H1 (cell line): ENCODE data around the gene VSIG10L. TPM values are rescaled to one million over a fixed set of nuclear protein-coding genes. Genes with fewer than 3 reads are reported as not detected.

Experiments
- CTCF ChIA-PET: fragments of 300-600 bp; sonication (Branson Sonifier 250); formaldehyde crosslinking; loops from one replicate; lab custom pipeline; 2021; ENCODE audit not compliant: partially characterized antibody; lab: Charles Lee
- POLR2A ChIA-PET: fragments of 300-600 bp; sonication (Branson Sonifier 250); formaldehyde crosslinking; loops from one replicate; lab custom pipeline; 2021; ENCODE audit warnings: inconsistent platforms; ENCODE audit not compliant: partially characterized antibody; lab: Charles Lee
- DNase-seq, 2 experiments: peaks; one replicate each; pipeline versions ENCODE4 v3.0.0 to v3.0.0-alpha.2; 2010 to 2022; ENCODE audit warnings: low spot score in 2 of 2, low read depth in 1 of 2, mixed read lengths in 1 of 2
- FAIRE-seq: peaks from 2 replicates; lab custom pipeline; 2011; peaks lifted over from hg19 to GRCh38; lab: Jason Lieb, UNC
- H2AFZ ChIP-seq: 2 replicates; pipeline ENCODE4 v1.8.1; 2012; ENCODE audit warnings: low read length, inconsistent platforms
- H2AK5ac ChIP-seq: 2 replicates; pipeline ENCODE4 v1.6.1; 2013; ENCODE audit warnings: low read depth, low read length
- H2BK120ac ChIP-seq: replicated peaks from 2 replicates; pipeline ENCODE3; 2013; ENCODE audit warnings: low read depth, low read length, inconsistent platforms
- H2BK12ac ChIP-seq: 2 replicates; pipeline ENCODE4 v1.6.1; 2013; ENCODE audit warnings: low read depth, low read length
- H2BK15ac ChIP-seq: 2 replicates; pipeline ENCODE4 v1.6.1; 2013; ENCODE audit warnings: low read length
- H2BK20ac ChIP-seq: 2 replicates; pipeline ENCODE4 v1.6.1; 2013; ENCODE audit warnings: low read length
- H2BK5ac ChIP-seq: 2 replicates; pipeline ENCODE4 v1.6.1; 2013; ENCODE audit warnings: low read depth, low read length
- H3K14ac ChIP-seq: 2 replicates; pipeline ENCODE4 v1.6.1; 2013; ENCODE audit warnings: inconsistent platforms; ENCODE audit not compliant: insufficient read length
- H3K18ac ChIP-seq: 2 replicates; pipeline ENCODE4 v1.6.1; 2013; ENCODE audit warnings: low read length; ENCODE audit errors: extremely low read depth
- H3K23ac ChIP-seq: 2 replicates; pipeline ENCODE4 v1.6.1; 2013; ENCODE audit warnings: inconsistent platforms; ENCODE audit not compliant: insufficient read length
- H3K23me2 ChIP-seq: 2 replicates; pipeline ENCODE4 v1.6.1; 2013; ENCODE audit warnings: low read depth, low read length
- H3K27ac ChIP-seq: 2 replicates; pipeline ENCODE4 v1.6.1; 2011; ENCODE audit warnings: low read depth, low read length, inconsistent platforms
- H3K27me3 ChIP-seq, 4 experiments: replicated peaks in 1 of 4; 1 replicate in 1 of 4; 2 replicates in 3 of 4; pipeline versions ENCODE4 v1.6.1 to v1.8.1; 2011 to 2013; ENCODE audit warnings: low read length in 3 of 4, mild to moderate bottlenecking in 3 of 4, inconsistent platforms in 2 of 4, mixed read lengths in 2 of 4, moderate library complexity in 1 of 4; ENCODE audit not compliant: control insufficient read depth in 3 of 4, insufficient read depth in 3 of 4; ENCODE audit errors: extremely low read depth in 1 of 4
- H3K36me3 ChIP-seq, 4 experiments: 2 replicates each; pipeline versions ENCODE4 v1.6.1 to v1.8.1; 2011 to 2013; ENCODE audit warnings: mild to moderate bottlenecking in 4 of 4, low read length in 3 of 4, moderate library complexity in 2 of 4, control low read depth in 1 of 4, inconsistent platforms in 1 of 4; ENCODE audit not compliant: insufficient read depth in 4 of 4, control insufficient read depth in 2 of 4
- H3K4ac ChIP-seq: replicated peaks from 2 replicates; pipeline ENCODE3; 2013; ENCODE audit warnings: low read length, low read depth, mixed read lengths, inconsistent platforms; ENCODE audit not compliant: insufficient read length
- H3K4me1 ChIP-seq, 4 experiments: replicated peaks in 1 of 4; 1 replicate in 1 of 4; 2 replicates in 3 of 4; pipeline versions ENCODE4 v1.6.1 to v1.8.1; 2011 to 2013; ENCODE audit warnings: low read length in 3 of 4, inconsistent platforms in 2 of 4, mixed read lengths in 1 of 4; ENCODE audit not compliant: insufficient read depth in 4 of 4, control insufficient read depth in 3 of 4
- H3K4me2 ChIP-seq, 2 experiments: 2 replicates each; pipeline versions ENCODE4 v1.6.1 to v1.8.1; 2011 to 2013; ENCODE audit warnings: low read depth in 2 of 2, low read length in 2 of 2, control low read depth in 1 of 2, inconsistent platforms in 1 of 2, mild to moderate bottlenecking in 1 of 2; ENCODE audit not compliant: insufficient read depth in 1 of 2
- H3K4me3 ChIP-seq, 4 experiments: fragments of 200-600, 300-600 bp in 1 of 4; sonication (generic), shearing (Covaris generic), sonication (Bioruptor Twin) in 1 of 4; 2 replicates each; pipeline versions ENCODE4 v1.5.1 to v1.8.1; 2011 to 2016; ENCODE audit warnings: low read length in 4 of 4, low read depth in 3 of 4, control low read depth in 2 of 4, inconsistent platforms in 2 of 4, mild to moderate bottlenecking in 2 of 4, mixed read lengths in 1 of 4, moderate library complexity in 1 of 4; ENCODE audit not compliant: insufficient read depth in 2 of 4; ENCODE audit errors: extremely low read depth in 1 of 4
- H3K56ac ChIP-seq: replicated peaks from 2 replicates; pipeline ENCODE3; 2013; ENCODE audit warnings: low read depth, mild to moderate bottlenecking, mixed read lengths, low read length, inconsistent platforms; ENCODE audit not compliant: insufficient read length
- H3K79me1 ChIP-seq: 2 replicates; pipeline ENCODE4 v1.6.1; 2013; ENCODE audit warnings: low read depth, low read length, control low read depth
- H3K79me2 ChIP-seq, 2 experiments: 2 replicates each; pipeline versions ENCODE4 v1.6.1 to v1.8.1; 2012 to 2013; ENCODE audit warnings: low read length in 2 of 2, mild to moderate bottlenecking in 2 of 2, inconsistent platforms in 1 of 2; ENCODE audit not compliant: insufficient read depth in 2 of 2, control insufficient read depth in 1 of 2
- H3K9ac ChIP-seq, 4 experiments: replicated peaks in 1 of 4; 1 replicate in 1 of 4; 2 replicates in 3 of 4; pipeline versions ENCODE4 v1.6.1 to v1.8.1; 2011 to 2013; ENCODE audit warnings: low read depth in 3 of 4, low read length in 3 of 4, control low read depth in 2 of 4, mild to moderate bottlenecking in 2 of 4, moderate library complexity in 2 of 4, inconsistent platforms in 1 of 4; ENCODE audit errors: extremely low read depth in 1 of 4
- H3K9me3 ChIP-seq, 2 experiments: 2 replicates each; pipeline versions ENCODE4 v1.6.1 to v1.8.1; 2012 to 2013; ENCODE audit warnings: mild to moderate bottlenecking in 2 of 2, moderate library complexity in 2 of 2, control low read depth in 1 of 2, inconsistent platforms in 1 of 2, low read depth in 1 of 2, low read length in 1 of 2, mixed read lengths in 1 of 2; ENCODE audit not compliant: insufficient read depth in 2 of 2
- H4K20me1 ChIP-seq, 2 experiments: replicated peaks in 1 of 2; 2 replicates each; pipeline versions ENCODE3 to v1.8.1; 2011 to 2013; ENCODE audit warnings: inconsistent platforms in 2 of 2, low read length in 2 of 2, mild to moderate bottlenecking in 1 of 2; ENCODE audit not compliant: insufficient read depth in 2 of 2, control insufficient read depth in 1 of 2
- H4K5ac ChIP-seq: 2 replicates; pipeline ENCODE4 v1.6.1; 2013; ENCODE audit warnings: low read length, low read depth, mixed read lengths, inconsistent platforms; ENCODE audit not compliant: insufficient read length
- H4K8ac ChIP-seq: 2 replicates; pipeline ENCODE4 v1.8.0; 2013; ENCODE audit warnings: mild to moderate bottlenecking, moderate library complexity, low read length, inconsistent platforms; ENCODE audit not compliant: insufficient read depth; ENCODE audit errors: extremely low read depth
- H4K91ac ChIP-seq: replicated peaks from 2 replicates; pipeline ENCODE3; 2013; ENCODE audit warnings: low read length, mixed read lengths, inconsistent platforms; ENCODE audit not compliant: insufficient read length
- ASH2L ChIP-seq: fragments of 200-600, 300-600 bp; sonication (generic); IDR thresholded peaks from one replicate; pipeline ENCODE4 v1.7.1; 2017; ENCODE audit warnings: low read length
- BCL11A ChIP-seq, 2 experiments: IDR thresholded peaks; one replicate each; pipeline ENCODE4 v1.6.1; 2011; ENCODE audit warnings: low read depth in 2 of 2, low read length in 2 of 2, mild to moderate bottlenecking in 2 of 2
- FOSL1 ChIP-seq: IDR thresholded peaks from 2 replicates; pipeline ENCODE4 v1.6.1; 2011; ENCODE audit warnings: mild to moderate bottlenecking, low read depth, low read length, moderate library complexity; ENCODE audit not compliant: insufficient read depth
- HDAC2 ChIP-seq, 2 experiments: fragments of 300-600 bp in 1 of 2; sonication (generic) in 1 of 2; IDR thresholded peaks; 2 replicates each; pipeline ENCODE4 v1.6.1; 2011 to 2012; ENCODE audit warnings: low read depth in 2 of 2, low read length in 2 of 2, mild to moderate bottlenecking in 2 of 2, moderate library complexity in 2 of 2, borderline replicate concordance in 1 of 2, inconsistent platforms in 1 of 2
- HDAC6 ChIP-seq: IDR thresholded peaks from one replicate; pipeline ENCODE4 v1.7.1; 2012; ENCODE audit warnings: low read depth, mild to moderate bottlenecking, inconsistent platforms, low read length, moderate library complexity
- NANOG ChIP-seq: IDR thresholded peaks from 2 replicates; pipeline ENCODE4 v1.6.1; 2011; ENCODE audit warnings: low read length, low read depth, mild to moderate bottlenecking, inconsistent platforms; ENCODE audit not compliant: insufficient read depth, poor library complexity, severe bottlenecking
- POLR2A ChIP-seq, 2 experiments: IDR thresholded peaks; 1 replicate in 1 of 2; 2 replicates in 1 of 2; pipeline ENCODE4 v1.6.1; 2011; ENCODE audit warnings: low read depth in 2 of 2, low read length in 2 of 2, mild to moderate bottlenecking in 2 of 2; ENCODE audit errors: control extremely low read depth in 1 of 2
- POLR2AphosphoS5 ChIP-seq: IDR thresholded peaks from 2 replicates; pipeline ENCODE4 v1.6.1; 2011; ENCODE audit warnings: low read depth, low read length
- RAD21 ChIP-seq, 2 experiments: IDR thresholded peaks in 1 of 2; conservative IDR thresholded peaks in 1 of 2; 2 replicates each; pipeline ENCODE4 v1.6.1; 2011; ENCODE audit warnings: low read depth in 2 of 2, low read length in 2 of 2, improper control_type of control experiment in 1 of 2, inconsistent platforms in 1 of 2, mild to moderate bottlenecking in 1 of 2, moderate library complexity in 1 of 2
- SAP30 ChIP-seq: fragments of 300-600 bp; sonication (generic); IDR thresholded peaks from 2 replicates; pipeline ENCODE4 v1.7.1; 2012; ENCODE audit warnings: low read length, moderate library complexity, mild to moderate bottlenecking, inconsistent platforms; ENCODE audit not compliant: insufficient read depth, insufficient replicate concordance
- SP2 ChIP-seq: IDR thresholded peaks from 2 replicates; pipeline ENCODE4 v1.6.1; 2012; ENCODE audit warnings: mild to moderate bottlenecking, low read length, inconsistent platforms
- SRF ChIP-seq: IDR thresholded peaks from 2 replicates; pipeline ENCODE4 v1.6.1; 2011; ENCODE audit warnings: mild to moderate bottlenecking, low read depth, low read length, moderate library complexity
- whole genome bisulfite sequencing, 2 experiments: shearing (Covaris generic) in 1 of 2; methylation state at CpG; one replicate each; pipeline versions ENCODE4 v1.1.6 to v1.1.7; 2013 to 2015; ENCODE audit warnings: low lambda C conversion rate in 2 of 2, mixed read lengths in 2 of 2, inconsistent platforms in 1 of 2, low coverage in 1 of 2, missing lambda C conversion rate in 1 of 2; ENCODE audit not compliant: insufficient replicate concordance in 2 of 2, insufficient coverage in 1 of 2, insufficient read length in 1 of 2; ENCODE audit errors: extremely low coverage in 1 of 2, missing lambda C conversion rate in 1 of 2; 5-methylcytosine and 5-hydroxymethylcytosine counted together
- polyA plus RNA-seq, 7 experiments: library from polyadenylated mRNA; depleted of rRNA in 3 of 7; stranded (reverse) in 5 of 7; unstranded in 2 of 7; fragments of >200 nt in 5 of 7; fragments of 200-250 nt in 2 of 7; gene quantifications; 1 replicate in 5 of 7; 2 replicates in 1 of 7; 4 replicates in 1 of 7; pipeline versions ENCODE4 v1.2.1 to v1.2.3, GENCODE V29; 2011 to 2013; ENCODE audit warnings: missing spikeins in 2 of 7, mixed read lengths in 2 of 7
- total RNA-seq: library from RNA; stranded (reverse); fragmentation: NEBNext Ultra II Directional; extraction: Animal tissue kit (Norgen Biotek cat#: 25700); gene quantifications from 2 replicates; pipeline ENCODE4 v1.2.1, GENCODE V29; 2021

VSIG10L gene
- total and polyA plus RNA-seq, 2 of the 8 experiments (the other 6 are each of a cell fraction or from before 2014, with no cell fraction given): 10.3 to 10.4 TPM

DNA sequence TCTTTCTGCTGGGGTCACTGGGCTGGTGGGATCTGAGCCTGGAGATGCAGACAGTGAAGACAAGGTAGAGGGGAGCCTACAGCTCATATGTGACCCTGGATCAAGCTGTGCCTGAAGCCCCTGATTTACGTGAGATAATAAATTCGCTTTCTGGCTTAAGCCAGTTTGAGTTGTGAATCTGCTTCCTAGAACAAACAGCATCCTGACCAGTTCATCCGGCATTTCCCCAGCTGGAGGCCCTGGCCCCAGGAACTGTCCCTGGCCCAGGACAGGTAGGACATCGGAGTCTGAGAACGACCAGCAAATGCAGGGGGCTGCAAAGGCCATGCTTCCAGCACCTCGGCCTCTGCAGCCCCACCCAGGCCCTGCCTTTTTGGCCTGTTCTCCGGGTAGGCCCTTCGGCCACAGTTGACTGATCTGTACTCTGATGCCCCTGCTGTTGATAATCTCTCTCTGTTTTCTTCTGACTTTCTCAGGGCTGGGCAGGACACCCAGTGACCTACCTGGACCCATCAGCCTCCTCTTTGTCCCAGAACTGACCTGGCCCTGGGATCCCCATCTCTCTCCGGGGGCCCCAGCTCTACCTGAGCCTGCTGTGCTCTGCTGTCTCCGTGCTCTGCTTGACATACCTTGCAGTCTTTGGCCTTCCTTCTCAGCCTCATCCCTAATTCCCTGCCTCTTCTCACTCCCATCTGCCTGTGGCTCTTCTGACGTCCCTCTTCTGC, 9.5 kb upstream of the VSIG10L start:
- no peaks in the 10 kb centered on the region for H3K27me3 ChIP-seq
- H2BK12ac ChIP-seq: no peak overlapping the region
- H2BK5ac ChIP-seq: no peak overlapping the region
- 86% methylated on average over 10 of the region's 11 CpGs; no CpG with 5 or more reads in 1 of the 2 experiments for WGBS, 2 experiments
- no peak overlapping the region for H4K5ac ChIP-seq
- H3K79me2 ChIP-seq: no peaks in the 10 kb centered on the region
- no peak overlapping the region for H3K23ac ChIP-seq
- no peak overlapping the region for H3K18ac ChIP-seq
- DNase-seq: no peak
- no peak overlapping the region for H2AFZ ChIP-seq
- no peak overlapping the region for H3K4me2 ChIP-seq
- H3K36me3 ChIP-seq: no peaks in the 10 kb centered on the region
- no peak overlapping the region for H2BK120ac ChIP-seq
- H4K91ac ChIP-seq: no peak overlapping the region
- H3K56ac ChIP-seq: no peak overlapping the region
- H2BK20ac ChIP-seq: no peak overlapping the region
- CTCF ChIA-PET: interaction anchor here (0.6 to 2.0 kb wide), 4 partner anchors 11 to 23 kb away, joined by 3 to 5 read pairs (median 3); no protein-coding TSS in a partner anchor
- no peak overlapping the region for H3K9ac ChIP-seq
- H3K14ac ChIP-seq: no peak overlapping the region
- no peaks in the 10 kb centered on the region for H3K23me2 ChIP-seq
- H2BK15ac ChIP-seq: no peak overlapping the region
- no peak overlapping the region for H3K4ac ChIP-seq
- no peak overlapping the region for H4K8ac ChIP-seq
- no peak for FAIRE-seq
- H3K79me1 ChIP-seq: no peaks in the 10 kb centered on the region
- peaks cover 3 to 9% (median 7%) of the 10 kb centered on the region in 4 experiments for H3K4me1 ChIP-seq
- H3K4me3 ChIP-seq: no peak overlapping the region
- H4K20me1 ChIP-seq: peaks cover 0 to 3% of the 10 kb centered on the region in 2 experiments
- POLR2A ChIA-PET: interaction anchor here (1.2 to 1.6 kb wide), 5 partner anchors 10 to 70 kb away, joined by 3 to 12 read pairs (median 4); partner anchors contain the start of genes C19orf84 and VSIG10L
- H3K9me3 ChIP-seq: no peaks in the 10 kb centered on the region
- no peak overlapping the region for H3K27ac ChIP-seq
- H2AK5ac ChIP-seq: no peak overlapping the region
- TF ChIP-seq POLR2AphosphoS5 (no peak), SRF (no peak), SP2 (no peak), HDAC6 (no peak), HDAC2 (IDR thresholded peaks at IDR 0.05; ENCODE audit: borderline replicate concordance in 1 of 2, low read depth in 2 of 2, low read length in 2 of 2) (no peak), ASH2L (no peak), NANOG (no peak), SAP30 (no peak), RAD21 (IDR thresholded peaks at IDR 0.05 in 1 of 2, conservative IDR thresholded peaks at IDR 0.05 in 1 of 2; ENCODE audit: low read depth in 2 of 2, low read length in 2 of 2) (no peak), FOSL1 (no peak), BCL11A (IDR thresholded peaks at IDR 0.05; ENCODE audit: low read depth in 2 of 2, low read length in 2 of 2) (no peak), POLR2A (IDR thresholded peaks at IDR 0.05; ENCODE audit: control extremely low read depth in 1 of 2, low read depth in 2 of 2, low read length in 2 of 2) (no peak)
